GM04504 (cell line): ENCODE measurements around the gene ARHGAP26.
A peak's percentile ranks its signal among the peaks of the same experiment; 100 is the strongest.

Experiments used
- DNase-seq: peaks from one replicate; pipeline ENCODE4 v3.0.0-alpha.2; 2012; ENCODE audit warnings: low read depth

The ARHGAP26 gene

DNA sequence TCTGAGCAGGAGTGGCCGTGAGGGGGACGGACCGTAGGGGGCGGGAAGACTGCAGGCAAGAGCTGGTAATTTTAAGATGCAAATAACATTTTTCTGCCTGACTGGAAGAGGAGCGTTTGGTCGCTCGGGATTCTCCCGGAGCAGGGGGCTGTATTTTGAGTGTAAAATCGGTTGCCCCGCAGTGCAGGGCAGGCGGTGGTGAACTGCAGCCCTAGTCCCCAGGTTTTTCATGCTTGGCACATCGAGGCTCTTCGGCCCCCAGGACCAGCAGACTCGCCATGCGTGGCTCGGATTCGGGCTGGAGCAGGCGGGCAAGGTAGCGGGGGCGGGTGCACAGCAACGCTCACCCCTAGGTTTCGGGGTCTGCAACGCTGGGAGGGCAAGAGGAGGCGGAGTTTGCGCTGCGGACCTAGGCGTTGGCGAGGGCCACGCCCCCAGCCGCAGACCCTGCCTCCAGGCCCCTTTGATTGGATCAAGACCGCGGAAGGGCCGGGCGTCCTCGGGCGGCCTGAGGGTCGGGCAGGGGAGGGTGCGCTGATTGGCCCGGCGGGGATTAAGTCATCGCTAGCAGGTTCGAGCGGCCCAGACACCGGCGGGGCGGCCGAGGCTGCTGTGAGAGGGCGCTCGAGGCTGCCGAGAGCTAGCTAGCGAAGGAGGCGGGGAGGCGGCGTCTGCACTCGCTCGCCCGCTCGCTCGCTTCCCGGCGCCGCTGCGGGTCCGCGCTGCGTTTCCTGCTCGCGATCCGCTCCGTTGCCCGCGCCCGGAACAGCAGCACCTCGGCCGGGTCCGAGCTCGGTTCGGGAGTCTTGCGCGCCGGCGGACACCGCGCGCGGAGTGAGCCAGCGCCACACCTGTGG, at the start of gene ARHGAP26:
Gene ARHGAP26 (plus strand): TSS at position 585 of the 857 bp plus-strand sequence. CDS start 385 bp downstream, outside the sequence.
- DNase-seq = peak; percentile 87

GRCh38 chr5:142720641-142721271, 49.4 kb upstream of the ARHGAP26 start:
- no peak for DNase-seq

- no peak for DNase-seq
Observed at GRCh38 chr5:142722146-142722545, 48.0 kb upstream of the ARHGAP26 start.

DNA sequence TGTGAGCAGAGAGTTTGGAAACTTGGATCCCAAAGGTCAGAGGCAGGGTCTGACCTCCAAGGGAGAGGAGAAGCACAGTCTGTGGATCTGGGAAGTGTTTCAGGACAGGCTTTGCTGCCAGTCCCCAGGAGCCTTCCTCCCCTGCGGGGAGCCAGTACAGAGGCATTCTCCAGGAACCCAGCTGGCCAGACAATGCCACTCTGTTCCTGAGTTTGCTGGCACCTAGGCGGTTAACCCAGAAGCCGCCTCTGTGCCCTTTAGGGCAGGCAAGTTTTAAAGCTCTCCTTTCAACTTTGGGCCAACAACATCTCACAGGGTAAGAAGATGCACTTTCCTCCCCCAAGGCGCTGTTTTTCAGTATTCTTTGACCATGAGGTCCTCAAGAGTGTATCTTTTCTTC, 47.3 kb upstream of the ARHGAP26 start:
- no peak for DNase-seq

DNA sequence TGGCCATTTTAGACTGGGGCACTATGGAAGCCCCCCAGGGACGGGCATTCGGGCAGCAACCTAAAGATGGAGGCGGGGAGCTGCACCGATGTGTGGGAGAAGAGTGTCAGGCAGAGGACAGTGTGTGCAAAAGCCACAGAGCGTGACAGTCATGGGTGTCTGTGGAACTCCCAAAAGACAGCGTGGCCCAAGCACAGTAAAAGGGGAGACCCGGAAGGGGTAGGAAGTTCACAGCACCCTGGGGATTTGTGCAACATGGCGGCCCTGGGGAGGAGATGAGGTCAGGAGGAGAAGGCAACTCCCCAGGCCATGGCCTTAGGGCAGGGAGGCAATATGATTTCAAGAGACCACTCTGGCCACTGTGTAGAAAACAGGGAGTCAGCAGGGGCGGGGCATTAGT, 45.4 kb upstream of the ARHGAP26 start:
- no peak for DNase-seq

DNA sequence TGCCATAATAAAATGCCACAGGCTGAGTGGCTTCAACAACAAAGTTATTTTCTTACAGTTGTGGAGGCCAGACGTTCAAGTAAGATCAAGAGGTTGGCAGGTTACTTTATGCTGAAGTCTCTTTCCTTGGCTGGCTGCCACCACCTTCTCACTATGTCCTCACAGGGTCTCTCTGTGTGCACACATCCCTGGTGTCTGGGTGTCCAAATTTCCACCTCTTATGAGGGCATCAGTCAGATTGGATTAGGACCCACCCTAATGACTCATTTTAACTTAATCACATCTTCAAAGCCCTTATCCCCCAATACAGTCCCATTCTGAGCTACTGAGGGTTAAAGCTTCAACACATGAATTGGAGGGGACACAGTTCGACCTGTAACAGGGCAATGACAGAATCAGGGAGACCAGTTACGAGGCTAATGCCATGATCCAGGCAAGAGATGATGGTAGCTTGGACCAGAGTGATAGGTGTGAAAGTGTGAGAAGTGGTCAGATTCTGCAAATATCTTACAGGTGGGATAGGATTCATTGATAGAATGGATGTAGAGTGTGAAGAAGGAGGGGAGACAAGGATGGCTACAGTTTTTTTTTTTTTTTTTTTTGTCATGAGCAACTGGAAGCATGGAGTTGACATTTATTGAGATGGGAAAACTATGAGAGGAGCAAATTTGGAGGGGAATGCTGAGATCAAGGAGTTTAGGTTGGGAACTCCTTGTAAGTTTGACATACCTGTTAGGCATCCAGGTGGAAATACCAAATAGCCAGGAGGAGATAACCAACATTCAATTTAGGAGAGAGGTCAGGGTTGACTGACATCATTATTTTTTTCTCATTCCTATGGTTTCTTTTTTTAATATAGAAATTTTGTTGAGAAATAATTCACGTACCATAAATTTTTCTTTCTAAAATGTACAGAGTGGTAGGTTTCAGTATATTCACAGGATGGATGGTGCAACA, 44.7 kb upstream of the ARHGAP26 start:
- no peak for DNase-seq

- DNase-seq = peak; percentile 83
Observed at GRCh38 chr5:142726188-142726731, 43.9 kb upstream of the ARHGAP26 start.

DNA sequence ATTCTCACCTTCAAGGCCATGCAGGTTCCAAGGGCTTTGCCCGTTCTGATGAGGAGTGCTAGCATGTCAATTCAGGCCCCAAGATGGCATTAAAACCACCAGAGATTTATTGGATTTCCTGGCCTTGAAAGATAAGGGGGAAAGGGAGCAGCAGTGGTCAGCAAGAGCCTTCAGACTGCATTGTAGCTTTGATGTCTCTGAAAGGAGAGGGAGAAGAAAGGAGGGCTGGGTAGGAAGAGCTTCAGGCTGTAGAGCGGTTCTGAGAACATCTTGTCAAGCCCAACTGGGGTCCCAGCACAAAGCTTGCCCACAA, 42.5 kb upstream of the ARHGAP26 start:
- no peak for DNase-seq

- no peak for DNase-seq
Observed at GRCh38 chr5:142735323-142736246, 34.6 kb upstream of the ARHGAP26 start.

DNA sequence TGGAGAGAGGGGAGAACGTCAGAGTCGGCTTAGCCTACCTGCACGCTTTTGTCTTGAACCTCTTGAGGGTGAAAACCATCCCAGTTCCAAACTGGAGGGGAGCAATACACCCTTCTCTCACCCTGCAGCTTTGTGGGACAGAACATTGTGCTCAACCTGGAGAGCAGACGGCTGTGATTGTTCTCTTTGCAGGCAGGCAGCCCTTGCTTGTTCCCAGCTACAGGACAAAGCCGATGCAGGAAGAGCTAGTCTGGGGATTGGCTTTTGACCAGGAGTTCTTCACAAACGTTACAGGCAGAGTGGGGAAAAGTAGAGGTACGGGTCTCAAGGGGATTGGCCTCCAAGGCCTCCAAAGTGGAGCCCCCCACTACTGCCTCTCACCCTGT, 33.9 kb upstream of the ARHGAP26 start:
- DNase-seq = no peak

DNA sequence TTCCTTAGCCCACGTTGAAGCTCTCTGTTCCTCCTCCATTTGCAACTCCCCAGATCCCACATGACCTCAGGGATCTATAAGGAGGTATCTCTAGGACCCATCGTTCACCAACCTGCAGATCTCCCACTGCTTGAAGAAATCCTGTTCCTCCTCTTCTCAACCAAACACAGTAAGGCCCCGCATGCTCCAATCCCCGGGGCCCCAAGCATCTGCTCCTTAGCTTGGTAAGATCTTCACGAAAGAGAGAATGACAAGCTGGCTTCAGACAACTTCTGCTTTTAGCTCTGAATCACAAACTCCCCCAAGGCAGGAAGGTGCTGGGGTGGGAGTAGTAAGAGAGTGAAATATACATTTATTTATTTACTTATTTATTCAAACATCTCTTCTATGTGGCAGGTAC, 33.0 kb upstream of the ARHGAP26 start:
- no peak for DNase-seq

- peak; percentile 76 for DNase-seq
Observed at GRCh38 chr5:142740474-142741242, 29.5 kb upstream of the ARHGAP26 start.

DNA sequence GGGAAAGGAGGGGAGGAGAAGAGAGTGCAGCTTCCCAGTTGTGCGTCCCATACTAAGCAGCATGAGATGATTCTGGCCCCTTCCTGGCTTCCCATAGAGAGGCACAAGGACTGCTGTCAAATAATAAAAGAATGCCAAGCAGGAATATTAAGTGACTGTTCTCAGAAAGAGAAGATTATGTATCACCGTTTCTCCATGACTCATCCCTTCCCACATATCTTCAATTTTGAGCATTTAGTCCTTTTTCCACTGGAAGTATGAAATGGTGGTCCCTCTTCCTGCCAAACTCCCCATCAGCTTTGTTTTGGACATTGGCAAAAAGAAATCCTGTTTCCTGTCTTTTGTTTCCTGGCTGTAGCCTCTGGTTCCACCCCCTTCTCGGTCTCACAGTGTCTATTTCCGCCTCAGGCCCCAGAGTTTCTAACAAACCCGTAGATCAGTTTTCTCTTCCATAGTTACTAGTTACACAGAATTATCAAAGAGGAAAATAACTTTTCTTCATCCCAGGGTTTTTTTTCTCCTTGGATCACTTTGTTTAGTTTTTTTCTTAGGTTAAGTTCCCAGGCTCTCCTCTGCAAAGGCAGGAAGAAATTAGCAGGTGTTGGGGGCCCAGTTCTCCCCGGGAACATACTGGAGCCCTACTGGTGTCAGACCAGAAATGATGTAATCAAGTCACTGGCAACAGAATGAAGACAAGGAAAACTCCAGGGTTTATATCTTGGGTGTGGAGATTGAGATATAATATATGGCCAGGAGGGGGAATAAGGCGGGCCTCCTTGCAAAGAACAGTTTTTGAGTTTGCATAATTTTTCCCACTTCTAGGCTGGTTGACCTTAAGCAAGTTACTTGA, 26.4 kb upstream of the ARHGAP26 start:
- no peak for DNase-seq

DNA sequence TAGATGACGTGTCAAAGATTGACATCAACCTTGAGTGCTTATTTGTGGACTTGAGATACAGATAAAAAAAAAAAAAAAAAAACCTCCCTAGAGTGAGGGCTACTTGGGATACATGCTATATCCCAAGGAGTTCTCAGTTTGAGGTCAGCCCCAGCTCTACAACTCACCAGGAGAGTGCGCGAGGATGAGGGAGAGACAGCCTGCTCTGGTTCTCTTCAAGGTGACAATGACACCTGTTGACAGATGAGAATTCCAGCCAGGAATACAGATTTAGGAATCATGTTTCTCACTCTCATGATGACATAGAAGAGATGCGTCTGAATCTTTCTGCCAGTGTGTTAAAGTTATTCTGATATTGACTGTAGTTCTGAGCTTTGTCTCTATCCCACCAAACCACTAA, 24.9 kb upstream of the ARHGAP26 start:
- no peak for DNase-seq

- DNase-seq = no peak
Observed at GRCh38 chr5:142746532-142747433, 23.4 kb upstream of the ARHGAP26 start.

DNA sequence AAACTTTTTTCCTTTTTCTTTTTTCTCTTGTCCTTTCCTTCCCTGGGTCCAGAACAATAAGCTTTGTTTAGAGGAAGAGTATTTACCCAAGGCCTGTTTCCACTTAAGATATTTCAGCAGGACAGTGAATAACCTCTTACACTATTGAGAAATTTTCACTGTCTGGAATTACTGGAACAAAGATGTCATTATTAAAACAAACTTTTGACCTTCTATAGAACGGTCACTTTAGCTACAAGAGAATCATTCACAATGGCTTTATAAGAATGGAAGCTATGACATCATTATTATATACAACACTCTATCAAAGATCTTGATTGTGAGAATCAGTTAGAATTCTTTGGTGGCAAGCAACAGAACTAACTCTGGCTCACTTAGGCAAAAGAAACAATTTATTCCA, 22.0 kb upstream of the ARHGAP26 start:
- DNase-seq = no peak

GRCh38 chr5:142748568-142749249, 21.5 kb upstream of the ARHGAP26 start:
- no peak for DNase-seq

DNA sequence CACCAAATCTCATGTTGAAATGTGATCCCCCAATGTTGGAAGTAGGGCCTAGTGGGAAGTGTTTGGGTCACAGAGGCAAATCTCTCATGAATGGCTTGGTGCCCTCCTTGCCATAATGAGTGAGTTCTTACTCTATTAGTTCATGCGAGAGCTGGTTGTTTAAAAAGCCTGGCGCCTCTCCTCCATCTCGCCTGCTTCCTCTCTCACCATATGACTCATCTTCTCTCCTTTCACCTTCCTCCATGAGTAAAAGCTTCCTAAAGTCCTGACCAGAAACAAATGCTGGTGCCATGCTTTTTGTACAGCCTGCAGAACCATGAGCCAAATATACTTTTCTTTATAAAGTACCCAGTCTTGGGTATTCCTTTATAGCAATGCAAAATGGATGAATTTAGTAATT, 20.9 kb upstream of the ARHGAP26 start:
- DNase-seq = no peak
